ENCODE measurements around the gene GPR87.

- TF ChIP-seq CTCF (IDR thresholded peaks at IDR 0.05; ENCODE audit: insufficient read depth, low read depth, low read length) (no peak), EZH2 (IDR thresholded peaks at IDR 0.05; ENCODE audit: insufficient read depth, low read length) (no peak)
These were observed 2.0 kb downstream of the GPR87 start for GRCh38 chr3:151314593-151314992.

Data from astrocyte (in vitro differentiated cells and primary cell).